Measurements from ENCODE around the gene TEX22. TPM values are rescaled to one million over a fixed set of nuclear protein-coding genes. Genes with fewer than 3 reads are reported as not detected.

The TEX22 gene
- total RNA-seq, 4 donors from 2014 or later, result under 0.01 to 0.19 (median 0.17) TPM; not detected in 1

- Histone ChIP-seq H3K27ac (replicated peaks in 1 of 4) (no peak overlapping the region), H3K9me3 (no peaks in the 10 kb centered on the region), H3K4me1 (peaks cover 0 to 20% (median 16%) of the 10 kb centered on the region in 4 donors), H3K4me3 (no peak overlapping the region), H3K27me3 (no peaks in the 10 kb centered on the region), H3K36me3 (peaks cover 35 to 86% (median 82%) of the 10 kb centered on the region in 4 donors)
- TF ChIP-seq POLR2AphosphoS5 (IDR thresholded peaks at IDR 0.05) (no peak), POLR2A (IDR thresholded peaks at IDR 0.05; ENCODE audit: low read depth) (no peak), CTCF (IDR thresholded peaks at IDR 0.05) (no peak), EP300 (IDR thresholded peaks at IDR 0.05) (no peak)
- WGBS, result 74% methylated on average over 10 of the region's 22 CpGs
- intact Hi-C loops (cut with DNase I), result no loop called here
- DNase-seq (ENCODE audit: extremely low spot score), result no peak
Measured at GRCh38 chr14:105385698-105386365, 12.5 kb upstream of the TEX22 start.

GRCh38 chr14:105386581-105387529 lies 11.5 kb upstream of the TEX22 start:
- Histone ChIP-seq H3K9me3 (no peaks in the 10 kb centered on the region), H3K27ac (replicated peaks in 1 of 4) (no peak overlapping the region), H3K4me3 (no peak overlapping the region), H3K36me3 (peaks cover 31 to 83% (median 79%) of the 10 kb centered on the region in 4 donors), H3K27me3 (no peaks in the 10 kb centered on the region), H3K4me1 (peaks cover 0 to 24% (median 16%) of the 10 kb centered on the region in 4 donors)
- WGBS, result 90% methylated on average over 5 of the region's 33 CpGs
- DNase-seq (ENCODE audit: extremely low spot score), result no peak
- TF ChIP-seq POLR2AphosphoS5 (IDR thresholded peaks at IDR 0.05) (no peak), CTCF (IDR thresholded peaks at IDR 0.05) (no peak), EP300 (IDR thresholded peaks at IDR 0.05) (no peak), POLR2A (IDR thresholded peaks at IDR 0.05; ENCODE audit: low read depth) (no peak)
- intact Hi-C loops (cut with DNase I), result no loop called here

DNA sequence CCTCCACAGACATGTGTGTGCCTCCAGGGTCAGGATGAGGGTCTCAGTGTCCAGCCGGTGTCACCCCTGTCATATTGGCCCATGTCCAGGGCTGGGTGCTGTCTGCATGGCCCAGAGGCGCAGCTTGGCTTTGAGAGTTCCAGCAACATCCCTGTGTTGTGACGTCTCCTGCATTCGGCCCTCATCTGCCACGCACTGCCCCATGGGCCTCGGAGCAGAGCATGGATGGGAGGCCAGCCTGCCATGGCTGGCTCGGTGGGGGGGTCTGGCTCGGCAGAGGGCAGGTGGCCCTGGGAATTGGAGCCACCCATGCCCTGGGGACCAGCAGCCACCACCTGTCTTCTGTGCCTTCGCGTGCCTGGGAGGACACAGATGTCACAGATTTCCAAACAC lies 10.8 kb upstream of the TEX22 start:
- intact Hi-C loops (cut with DNase I), result no loop called here
- Histone ChIP-seq H3K27ac (replicated peaks in 1 of 4) (no peak overlapping the region), H3K4me3 (no peak overlapping the region), H3K4me1 (peaks cover 0 to 24% (median 16%) of the 10 kb centered on the region in 4 donors), H3K36me3 (peaks cover 24 to 83% (median 77%) of the 10 kb centered on the region in 4 donors), H3K27me3 (no peaks in the 10 kb centered on the region), H3K9me3 (no peaks in the 10 kb centered on the region)
- WGBS, result 100% methylated on average over 1 of the region's 10 CpGs
- no peak for TF ChIP-seq POLR2AphosphoS5 (IDR thresholded peaks at IDR 0.05)
- no peak for TF ChIP-seq POLR2A (IDR thresholded peaks at IDR 0.05; ENCODE audit: low read depth)
- no peak for TF ChIP-seq CTCF (IDR thresholded peaks at IDR 0.05)
- no peak for TF ChIP-seq EP300 (IDR thresholded peaks at IDR 0.05)
- DNase-seq (ENCODE audit: extremely low spot score), result no peak

DNA sequence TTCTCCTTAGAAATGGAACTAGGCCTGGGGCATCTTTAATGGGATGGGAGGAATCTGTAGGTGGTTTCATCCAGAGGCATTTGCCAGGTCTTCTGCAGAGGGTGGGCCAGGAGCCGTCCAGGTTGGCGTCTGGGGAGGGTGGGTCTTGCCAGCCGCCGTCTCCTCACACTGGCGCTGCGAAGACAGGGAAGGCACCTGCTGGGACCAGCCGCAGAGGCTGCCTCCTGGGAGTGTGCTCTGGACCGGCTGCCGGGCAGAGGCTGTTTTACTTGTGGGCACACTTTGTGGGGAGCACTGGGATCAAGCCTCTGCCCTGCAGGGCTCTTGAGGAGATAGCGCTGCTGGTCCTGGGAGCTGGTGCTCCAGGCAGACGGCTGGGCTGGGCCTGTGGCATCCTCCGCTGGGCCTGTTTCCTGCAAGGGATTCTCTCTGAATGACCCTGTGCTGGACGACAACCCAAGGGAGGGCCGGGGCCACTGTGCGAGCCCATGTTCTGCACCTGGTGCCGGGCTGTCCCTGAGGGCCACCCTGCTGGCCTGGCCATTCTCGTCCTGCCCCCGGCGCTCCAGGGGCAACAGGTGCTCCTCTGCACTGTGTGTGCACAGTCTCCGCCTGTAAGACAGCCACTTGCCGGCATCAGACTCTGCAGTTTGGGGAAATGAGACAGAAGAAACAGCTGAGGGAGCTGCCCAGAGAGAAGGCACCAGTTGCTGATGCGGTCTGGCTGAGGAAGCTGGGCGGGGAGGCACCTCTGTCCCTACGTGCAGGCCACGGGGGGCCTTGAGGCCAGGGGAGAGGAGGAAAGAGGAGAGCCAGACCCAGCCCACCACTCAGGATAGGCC lies 10.0 kb upstream of the TEX22 start:
- H3K36me3 ChIP-seq, result peaks cover 17 to 83% (median 73%) of the 10 kb centered on the region in 4 donors
- H3K9me3 ChIP-seq, result no peaks in the 10 kb centered on the region
- 72% methylated on average over 13 of the region's 25 CpGs for WGBS
- H3K4me3 ChIP-seq, result no peak overlapping the region
- peaks cover 0 to 24% (median 16%) of the 10 kb centered on the region in 4 donors for H3K4me1 ChIP-seq
- H3K27me3 ChIP-seq, result no peaks in the 10 kb centered on the region
- TF ChIP-seq CTCF (IDR thresholded peaks at IDR 0.05) (no peak), POLR2AphosphoS5 (IDR thresholded peaks at IDR 0.05) (no peak), EP300 (IDR thresholded peaks at IDR 0.05) (no peak), POLR2A (IDR thresholded peaks at IDR 0.05; ENCODE audit: low read depth) (no peak)
- intact Hi-C loops (cut with DNase I), result no loop called here
- no peak for DNase-seq (ENCODE audit: extremely low spot score)
- peak overlapping the region in 3 of 4 donors; percentile 47 to 63 (median 58) for H3K27ac ChIP-seq (replicated peaks in 1 of 4)

All from esophagus muscularis mucosa (tissue), 4 donors.